ENCODE results near the gene WNT6.
A peak's percentile ranks its signal among the peaks of the same experiment; 100 is the strongest.

Gene WNT6

GRCh38 chr2:218880859-218881594 is 21.4 kb downstream of the WNT6 start:
- H3K27me3 ChIP-seq, result no peaks in the 10 kb centered on the region
- H3K36me3 ChIP-seq, result no peaks in the 10 kb centered on the region
- no peak for TF ChIP-seq CTCF (IDR thresholded peaks at IDR 0.05; ENCODE audit: low read depth, low read length)
- peak; percentile 8 for DNase-seq
- H3K4me1 ChIP-seq, result peaks cover 39% of the 10 kb centered on the region
- H3K9me3 ChIP-seq, result no peaks in the 10 kb centered on the region
- no peak overlapping the region for H3K4me3 ChIP-seq (ENCODE audit: low read depth, low read length)

GRCh38 chr2:218881744-218882460 is 22.3 kb downstream of the WNT6 start:
- peak; percentile 5 for DNase-seq
- TF ChIP-seq CTCF (IDR thresholded peaks at IDR 0.05; ENCODE audit: low read depth, low read length), result no peak
- no peak overlapping the region for H3K4me3 ChIP-seq (ENCODE audit: low read depth, low read length)
- H3K9me3 ChIP-seq, result no peaks in the 10 kb centered on the region
- no peaks in the 10 kb centered on the region for H3K27me3 ChIP-seq
- H3K4me1 ChIP-seq, result peaks cover 37% of the 10 kb centered on the region
- H3K36me3 ChIP-seq, result no peaks in the 10 kb centered on the region

GRCh38 chr2:218882461-218882816 is 22.8 kb downstream of the WNT6 start:
- peaks cover 37% of the 10 kb centered on the region for H3K4me1 ChIP-seq
- H3K9me3 ChIP-seq, result no peaks in the 10 kb centered on the region
- no peak overlapping the region for H3K4me3 ChIP-seq (ENCODE audit: low read depth, low read length)
- DNase-seq, result no peak
- H3K36me3 ChIP-seq, result no peaks in the 10 kb centered on the region
- no peaks in the 10 kb centered on the region for H3K27me3 ChIP-seq
- TF ChIP-seq CTCF (IDR thresholded peaks at IDR 0.05; ENCODE audit: low read depth, low read length), result no peak

GRCh38 chr2:218882866-218883366 is 23.3 kb downstream of the WNT6 start:
- Histone ChIP-seq H3K36me3 (no peaks in the 10 kb centered on the region), H3K4me3 (ENCODE audit: low read depth, low read length) (no peak overlapping the region), H3K27me3 (no peaks in the 10 kb centered on the region), H3K4me1 (peaks cover 33% of the 10 kb centered on the region), H3K9me3 (no peaks in the 10 kb centered on the region)
- TF ChIP-seq CTCF (IDR thresholded peaks at IDR 0.05; ENCODE audit: low read depth, low read length), result no peak
- peak; percentile 29 for DNase-seq

- no peaks in the 10 kb centered on the region for H3K27me3 ChIP-seq
- no peaks in the 10 kb centered on the region for H3K36me3 ChIP-seq
- no peaks in the 10 kb centered on the region for H3K9me3 ChIP-seq
- peaks cover 26% of the 10 kb centered on the region for H3K4me1 ChIP-seq
- DNase-seq, result peak; percentile 50
- peak overlapping the region; percentile 46 for H3K4me3 ChIP-seq (ENCODE audit: low read depth, low read length)
- TF ChIP-seq CTCF (IDR thresholded peaks at IDR 0.05; ENCODE audit: low read depth, low read length), result no peak
Observed at GRCh38 chr2:218883491-218884490, 24.2 kb downstream of the WNT6 start.

Data from BE2C (cell line).